ENCODE measurements around the gene POLDIP2. TPM values are rescaled to one million over a fixed set of nuclear protein-coding genes. Genes with fewer than 3 reads are reported as not detected.

POLDIP2 gene
- total RNA-seq, 1 experiment from 2014 or later, result 132 TPM

DNA sequence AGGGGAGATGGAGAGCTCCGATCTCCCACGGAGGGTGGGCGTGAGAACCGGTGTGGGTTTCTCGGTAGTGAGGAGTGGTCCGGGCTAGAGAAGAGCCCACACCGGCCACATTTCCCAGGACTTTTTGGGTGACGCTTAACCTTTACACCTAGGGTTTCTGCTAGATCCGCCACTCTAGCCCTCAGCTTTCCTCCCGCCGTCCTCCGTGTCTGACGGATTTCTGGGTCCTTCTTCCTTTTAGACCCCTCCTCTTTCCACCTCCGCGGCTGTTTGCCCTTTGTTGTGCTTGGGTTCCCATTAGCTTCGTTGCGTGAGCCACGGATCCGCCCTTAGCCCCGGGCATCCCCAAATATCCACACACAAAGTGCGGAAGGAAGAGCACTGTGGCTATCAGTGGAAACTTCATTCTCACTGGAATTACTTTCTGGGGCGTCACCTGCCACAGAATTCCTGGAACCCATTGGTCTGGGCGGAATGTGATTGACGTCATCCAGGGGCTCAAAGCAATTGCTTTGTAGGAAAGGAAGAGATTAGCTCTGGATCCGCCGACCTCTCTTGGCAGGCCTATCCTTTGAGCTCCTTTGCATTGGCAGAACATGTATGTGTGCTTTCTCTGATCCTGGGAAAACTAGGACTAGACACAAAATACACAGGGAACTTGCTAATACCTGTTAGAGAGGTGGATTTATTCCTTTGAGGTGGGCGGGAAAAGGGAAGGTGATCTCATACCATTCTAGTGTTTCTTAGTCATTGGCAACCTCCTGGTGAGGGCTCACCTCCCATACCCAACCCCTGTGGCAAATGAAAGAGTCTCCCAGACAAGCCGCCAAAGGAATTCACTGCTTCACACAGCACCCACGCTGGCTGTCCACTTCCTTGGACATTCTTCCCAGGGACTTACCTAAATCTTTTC is 21.1 kb downstream of the POLDIP2 start:
- peak; percentile 90 for DNase-seq (ENCODE audit: low read depth)

DNA sequence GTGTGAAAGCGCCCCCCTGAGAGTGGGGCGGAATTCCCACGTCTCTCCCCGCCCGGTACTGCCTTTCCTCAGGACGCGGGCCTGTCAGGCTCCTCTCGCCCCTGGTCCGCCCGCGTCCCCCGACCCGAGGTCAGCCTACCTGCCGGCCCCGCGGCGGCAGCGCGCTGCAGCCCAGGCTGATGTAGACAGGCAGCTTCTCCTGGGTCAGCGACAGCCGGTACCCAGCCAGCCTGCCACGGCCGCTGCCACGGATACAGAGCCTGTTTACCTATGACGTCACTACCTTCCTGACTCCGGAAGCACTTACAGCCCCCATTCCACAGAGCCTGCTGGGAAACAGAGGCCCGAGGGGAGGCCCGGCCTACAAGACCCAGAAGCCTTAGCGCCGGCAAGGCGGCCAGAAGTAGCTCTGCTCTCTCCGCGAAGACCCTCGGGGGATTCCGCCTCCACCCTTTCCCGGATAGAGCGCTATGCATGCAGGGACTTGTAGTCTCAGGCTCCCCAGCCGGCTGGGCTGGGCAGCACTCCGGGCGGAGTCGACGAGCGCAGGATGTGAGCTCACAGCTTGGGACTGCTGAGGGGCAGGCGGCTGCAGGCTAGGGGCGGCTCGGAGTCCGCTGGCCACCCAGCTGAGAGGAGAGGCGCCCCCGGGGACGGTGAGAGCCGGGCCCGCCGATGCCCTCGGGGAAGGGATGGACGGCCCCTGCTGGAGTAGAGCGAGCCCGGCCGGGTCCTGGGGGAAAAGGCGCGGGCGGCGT is 21.9 kb downstream of the POLDIP2 start, which contains the start of the genes IFT20 and TNFAIP1:
IFT20 (minus strand) TSS at position 272 of the 758 bp plus-strand sequence. CDS start 3,487 bp downstream, outside the sequence.
TNFAIP1 (plus strand) TSS at position 561 of the 758 bp plus-strand sequence. CDS start 3,761 bp downstream, outside the sequence.
- DNase-seq (ENCODE audit: low read depth), result peak; percentile 100

DNA sequence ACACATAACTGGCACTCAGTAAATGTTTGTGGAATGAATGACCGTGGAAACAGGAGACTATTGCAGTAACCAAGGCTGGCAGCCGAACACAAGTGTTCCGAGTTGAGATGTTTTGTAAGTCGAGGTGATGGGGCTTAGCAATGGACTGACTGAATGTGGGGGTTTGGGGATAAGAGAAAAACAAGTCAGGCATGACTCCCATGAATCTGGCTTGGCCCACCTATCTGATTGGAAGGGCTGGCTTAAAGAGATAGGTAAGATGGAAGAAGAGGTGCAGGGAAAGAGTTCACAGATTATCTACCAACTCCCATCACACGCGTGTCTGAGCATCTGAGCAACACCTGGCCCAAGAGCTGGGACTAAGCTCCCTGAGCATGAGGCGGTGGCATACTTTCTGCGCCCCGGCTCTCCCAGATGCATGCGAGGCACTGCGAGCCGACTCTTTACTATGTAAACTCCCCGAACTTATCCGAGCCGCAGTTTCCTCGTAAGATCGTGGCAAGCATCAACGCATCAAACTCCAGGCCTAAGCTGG is 22.6 kb downstream of the POLDIP2 start:
- DNase-seq (ENCODE audit: low read depth), result no peak

DNA sequence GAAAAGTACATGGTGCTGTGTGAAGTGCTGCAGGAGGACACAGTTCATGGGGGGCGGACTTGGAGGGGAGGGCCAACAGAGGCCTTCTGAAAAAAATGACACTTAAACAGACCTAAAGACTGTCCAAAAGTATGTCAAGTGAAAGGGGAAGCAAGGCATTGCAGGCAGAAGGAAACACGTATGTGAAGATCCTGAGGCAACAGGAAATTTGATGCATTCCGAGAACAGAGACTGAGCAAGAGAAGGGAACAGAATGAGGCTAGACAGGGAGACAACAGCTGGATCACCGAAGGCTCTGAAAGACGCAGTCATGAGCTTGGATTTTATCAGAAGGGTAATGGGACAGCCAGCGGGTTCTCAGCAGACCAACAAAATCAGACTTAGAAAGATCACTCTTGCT is 23.2 kb downstream of the POLDIP2 start:
- no peak for DNase-seq (ENCODE audit: low read depth)

DNA sequence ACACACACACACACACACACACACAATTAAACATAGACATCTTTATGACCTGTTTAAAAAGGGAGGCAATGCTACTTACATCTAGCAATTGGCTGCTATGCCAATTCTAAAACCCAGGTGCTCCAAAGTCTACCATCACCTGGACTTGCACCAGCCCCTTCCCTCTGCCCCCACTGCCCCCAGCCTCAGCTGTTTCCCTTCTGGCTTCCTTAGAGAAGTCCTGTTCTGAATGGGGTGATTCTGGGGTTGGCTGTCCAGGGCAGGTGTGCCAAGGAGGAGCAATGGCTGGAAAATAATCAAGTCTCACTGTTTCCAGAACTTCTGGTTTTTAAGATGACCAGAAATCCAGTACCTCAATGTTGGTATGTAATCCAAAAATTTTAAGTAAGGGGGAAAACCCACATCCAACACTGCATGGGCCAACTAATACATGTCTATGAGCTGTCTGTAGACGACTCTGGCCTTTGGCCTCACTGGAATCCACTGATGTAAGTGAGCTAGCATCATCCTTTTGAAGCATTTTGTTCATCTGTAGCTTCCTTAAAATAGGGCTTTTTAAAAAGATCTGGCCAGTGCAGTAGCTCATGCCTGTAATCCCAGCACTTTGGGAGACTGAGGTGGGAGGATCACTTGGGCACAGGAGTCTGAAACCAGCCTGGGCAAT is 24.1 kb downstream of the POLDIP2 start:
- DNase-seq (ENCODE audit: low read depth), result no peak

DNA sequence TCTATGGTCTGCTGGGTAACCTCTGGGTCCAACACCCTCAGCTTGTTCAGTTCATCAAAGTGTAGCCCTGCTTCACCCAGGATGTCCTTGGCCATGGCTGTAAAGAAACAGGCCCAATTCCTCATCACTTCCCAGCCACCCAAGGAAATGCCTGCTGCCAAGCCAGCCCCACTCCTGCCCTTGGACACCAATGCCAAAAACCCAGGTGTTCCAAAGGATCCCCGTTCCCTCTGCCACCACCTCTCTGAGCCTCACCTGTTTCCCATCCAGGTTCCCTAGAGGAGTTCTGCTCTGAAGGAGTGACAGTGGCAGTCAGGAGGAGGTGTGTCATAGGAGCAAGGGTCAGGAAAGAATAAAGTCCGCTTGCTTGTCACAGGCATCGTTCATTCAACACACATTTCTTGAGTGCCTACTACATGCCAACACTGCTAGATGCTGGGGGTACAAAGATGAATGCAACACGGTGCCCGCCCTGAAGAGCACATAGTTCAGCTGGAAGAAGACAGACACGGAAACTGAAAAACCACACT is 25.4 kb downstream of the POLDIP2 start:
- DNase-seq (ENCODE audit: low read depth), result no peak

DNA sequence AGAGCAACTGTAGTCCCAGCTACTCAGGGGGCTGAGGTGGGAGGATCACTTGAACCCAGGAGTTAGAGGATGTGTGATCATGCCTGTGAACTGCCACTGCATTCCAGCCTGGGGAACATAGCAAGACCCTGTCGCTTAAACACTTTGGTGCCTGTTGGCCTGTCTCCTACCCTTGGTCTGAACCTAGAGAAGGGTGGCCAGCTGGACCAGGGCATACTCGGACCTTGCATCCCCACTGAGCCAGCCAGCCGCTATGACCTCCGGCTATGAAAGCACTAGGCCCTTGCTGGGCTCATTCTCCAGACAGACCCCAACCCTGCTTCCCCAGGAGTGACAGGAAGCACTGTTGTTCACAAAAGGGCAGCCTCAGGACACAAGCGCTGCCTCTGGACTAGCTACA is 26.7 kb downstream of the POLDIP2 start:
- DNase-seq (ENCODE audit: low read depth), result no peak

DNA sequence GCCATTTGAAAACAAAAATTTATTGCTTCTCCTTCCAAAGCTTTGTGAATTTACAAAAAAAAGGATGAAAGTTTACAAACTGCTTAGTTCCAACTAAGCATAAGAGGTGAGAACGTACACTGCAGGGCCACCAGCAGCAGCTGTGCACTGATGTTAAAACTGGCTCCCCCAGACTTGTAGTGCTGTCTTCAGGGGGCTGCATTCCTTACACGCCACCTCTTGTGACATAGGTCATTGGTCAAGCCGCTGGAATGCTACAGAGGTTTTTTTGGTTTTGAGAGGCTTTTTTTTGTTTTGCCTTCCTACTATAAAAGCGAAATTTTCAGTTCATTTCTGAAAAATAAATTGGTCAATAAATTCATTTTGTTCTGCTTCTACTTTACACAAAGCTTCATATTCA is 29.0 kb downstream of the POLDIP2 start:
- DNase-seq (ENCODE audit: low read depth), result no peak

DNA sequence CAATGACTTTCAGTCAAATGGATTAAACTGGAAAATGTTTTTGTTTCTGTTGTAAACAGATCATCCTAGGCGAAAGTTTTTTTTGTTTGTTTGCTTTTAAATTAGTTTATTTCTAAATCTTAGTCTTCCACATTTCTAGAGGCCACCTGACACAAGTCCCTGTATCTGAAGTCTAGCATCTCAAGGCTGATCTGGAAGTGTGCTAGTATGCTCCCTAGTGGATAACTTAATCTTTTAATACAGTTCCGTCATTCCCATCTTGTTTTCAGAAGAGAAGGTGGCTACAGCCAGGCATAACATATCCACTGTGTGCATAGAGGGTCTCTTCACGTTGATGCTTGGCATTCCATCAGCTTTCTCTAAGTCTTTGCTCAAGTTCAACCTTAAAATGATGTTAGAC is 29.6 kb downstream of the POLDIP2 start:
- DNase-seq (ENCODE audit: low read depth), result no peak

DNA sequence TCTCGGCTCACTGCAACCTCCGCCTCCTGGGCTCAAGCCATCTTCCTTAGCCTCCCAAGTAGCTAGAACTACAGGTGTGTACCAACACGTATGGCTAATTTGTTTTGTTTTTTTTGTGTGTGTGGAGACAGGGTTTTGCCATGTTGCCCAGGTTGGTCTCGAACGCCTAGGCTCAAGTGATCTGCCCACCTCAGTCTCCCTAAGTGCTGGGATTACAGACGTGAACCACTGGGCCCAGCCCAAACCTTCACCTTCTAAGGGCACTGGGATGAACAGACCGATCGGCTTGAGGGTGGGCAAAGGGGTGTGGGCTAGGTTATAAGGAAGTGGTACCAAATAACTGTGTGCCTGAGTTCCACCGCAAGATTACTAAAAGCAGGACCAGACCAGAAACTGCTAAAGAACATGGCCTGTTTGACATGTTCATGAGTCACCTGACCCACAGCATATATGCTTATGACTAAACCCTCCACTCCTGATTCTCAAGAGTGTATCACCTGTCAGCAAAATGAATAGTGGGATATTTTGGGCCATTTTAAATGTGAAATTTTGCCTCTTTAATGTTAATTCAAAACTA is 30.2 kb downstream of the POLDIP2 start:
- no peak for DNase-seq (ENCODE audit: low read depth)

DNA sequence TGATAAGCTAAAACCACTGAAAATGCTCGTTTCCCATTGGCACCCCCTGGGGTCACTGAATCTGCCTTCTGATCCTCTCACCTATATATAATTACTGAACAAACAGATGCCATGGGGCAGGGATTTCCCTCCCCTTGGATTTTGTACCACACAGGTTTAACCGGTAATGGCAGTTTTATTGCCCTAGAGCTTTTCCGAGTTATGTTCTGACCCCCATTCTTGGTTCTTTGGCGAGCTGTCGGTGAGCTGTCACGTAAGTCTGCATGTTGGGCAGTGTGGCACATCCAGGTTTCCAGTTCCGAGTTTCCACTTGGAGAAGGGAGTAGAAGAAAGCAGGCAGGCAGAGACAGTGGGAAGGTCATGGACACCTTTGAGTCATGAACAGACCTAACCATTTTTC is 31.2 kb downstream of the POLDIP2 start:
- no peak for DNase-seq (ENCODE audit: low read depth)

DNA sequence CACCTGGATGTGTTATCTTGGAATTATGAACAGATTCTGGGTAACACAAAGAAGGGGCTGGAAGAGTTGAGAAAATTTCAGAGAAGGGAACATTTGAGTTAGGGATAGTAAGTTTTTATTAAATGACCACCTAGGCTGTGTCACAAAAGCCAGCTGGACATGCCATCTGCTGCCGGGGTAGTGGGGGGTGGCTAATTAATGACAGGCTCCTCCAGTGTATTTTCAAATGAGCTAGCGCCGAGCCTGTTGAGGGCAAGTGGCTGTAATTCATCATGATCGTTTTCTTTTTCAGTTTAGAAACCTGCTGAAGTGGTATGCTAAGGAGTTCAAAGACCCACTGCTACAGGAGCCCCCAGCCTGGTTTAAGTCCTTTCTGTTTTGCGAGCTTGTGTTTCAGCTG is 32.1 kb downstream of the POLDIP2 start:
- no peak for DNase-seq (ENCODE audit: low read depth)

DNA sequence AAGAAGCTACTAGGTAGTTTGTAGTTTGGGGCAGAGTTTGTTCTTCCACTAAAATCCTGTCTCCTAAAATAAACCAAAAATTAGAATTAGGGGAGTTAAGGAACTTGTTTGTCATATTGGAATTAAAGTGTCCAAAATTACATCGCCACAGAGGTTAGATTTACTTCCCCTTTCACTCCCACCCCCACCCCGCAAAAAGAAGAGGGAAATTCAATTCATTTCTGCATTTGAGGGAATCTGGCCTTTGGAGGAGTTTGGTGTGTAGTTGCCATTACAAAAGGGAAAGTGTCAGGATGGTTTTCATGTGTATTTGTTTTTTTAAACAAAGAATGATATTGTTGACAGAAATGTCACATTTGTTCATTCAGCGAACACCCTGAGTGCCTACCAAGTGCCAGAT is 32.5 kb downstream of the POLDIP2 start:
- DNase-seq (ENCODE audit: low read depth), result no peak

DNA sequence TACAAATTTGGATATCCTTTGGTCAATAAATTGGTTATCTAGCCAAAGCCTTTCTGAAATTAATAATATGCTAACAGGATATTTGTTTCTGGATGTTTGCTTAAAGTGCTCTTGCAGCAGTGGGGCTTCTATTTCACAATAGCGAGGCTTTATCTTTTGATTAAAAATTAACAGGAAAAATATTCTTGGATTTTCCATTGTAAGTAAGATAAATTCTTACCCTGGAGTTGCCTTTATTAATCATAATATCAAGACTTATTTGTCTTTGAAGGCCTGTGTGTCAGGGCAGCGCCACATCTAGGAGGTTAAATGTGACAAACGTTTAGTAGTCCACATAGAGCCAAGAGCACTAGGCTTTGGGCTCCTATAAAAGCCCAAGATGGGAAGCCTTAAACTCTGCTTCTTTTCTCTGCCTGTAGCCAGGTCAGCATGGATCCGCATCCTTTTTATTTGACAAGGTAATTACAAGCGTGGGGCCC is 33.0 kb downstream of the POLDIP2 start:
- DNase-seq (ENCODE audit: low read depth), result no peak

DNA sequence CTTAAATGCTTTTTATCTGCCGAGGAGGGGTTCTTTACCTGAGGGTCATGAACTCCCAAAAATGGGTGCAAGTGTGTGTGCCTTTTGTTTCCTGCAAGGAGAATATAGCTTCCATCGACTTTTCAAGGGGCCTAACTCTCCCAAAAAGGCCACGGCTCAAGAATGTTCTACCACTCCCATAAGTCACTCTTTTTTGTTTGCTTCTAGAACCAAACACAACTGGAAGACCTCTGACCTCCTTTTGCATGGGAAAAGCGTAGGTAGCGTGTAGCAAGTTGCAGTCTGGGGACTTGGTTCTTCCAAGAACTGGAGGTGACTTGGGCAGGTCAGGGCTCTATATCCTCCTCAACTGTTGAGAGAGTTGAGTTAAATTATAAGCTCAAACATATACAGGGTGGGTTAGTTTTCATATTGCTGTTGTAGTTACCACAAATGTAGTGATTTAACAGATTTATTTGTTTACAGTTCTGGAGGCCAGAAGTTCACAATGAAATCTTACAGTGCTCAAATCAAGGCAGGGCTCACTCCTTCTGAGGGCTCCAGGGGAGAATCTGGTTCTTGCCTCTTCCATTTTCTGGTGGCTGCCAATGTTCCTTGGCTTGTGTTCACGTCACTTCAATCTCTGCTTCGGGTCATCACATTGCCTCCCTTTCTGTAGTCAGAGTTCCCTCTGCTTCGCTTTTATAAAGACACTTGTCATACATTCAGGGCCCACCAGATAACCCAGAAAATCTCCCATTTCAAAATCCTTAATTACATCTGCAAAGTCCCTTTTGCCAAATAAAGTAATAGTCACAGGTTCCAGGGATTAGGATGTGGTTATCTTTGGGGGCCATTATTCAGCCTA is 36.9 kb downstream of the POLDIP2 start:
- DNase-seq (ENCODE audit: low read depth), result no peak

DNA sequence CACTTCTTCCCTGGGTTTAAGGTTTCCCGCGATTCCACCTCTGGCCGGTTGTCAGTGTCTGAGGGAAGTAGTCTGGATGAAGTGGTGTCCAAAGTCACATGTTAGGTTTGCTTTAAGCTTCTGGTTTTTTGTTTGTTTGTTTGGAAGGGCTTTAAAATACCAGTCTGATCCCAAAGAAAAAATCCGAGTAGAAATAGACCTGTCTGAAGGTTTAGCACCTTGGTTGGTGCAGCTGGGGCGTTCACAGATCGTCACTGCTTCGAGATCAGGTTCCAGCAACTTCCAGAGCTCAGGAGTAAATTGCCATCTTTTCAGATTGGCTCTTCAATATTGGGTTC is 37.8 kb downstream of the POLDIP2 start:
- DNase-seq (ENCODE audit: low read depth), result no peak

DNA sequence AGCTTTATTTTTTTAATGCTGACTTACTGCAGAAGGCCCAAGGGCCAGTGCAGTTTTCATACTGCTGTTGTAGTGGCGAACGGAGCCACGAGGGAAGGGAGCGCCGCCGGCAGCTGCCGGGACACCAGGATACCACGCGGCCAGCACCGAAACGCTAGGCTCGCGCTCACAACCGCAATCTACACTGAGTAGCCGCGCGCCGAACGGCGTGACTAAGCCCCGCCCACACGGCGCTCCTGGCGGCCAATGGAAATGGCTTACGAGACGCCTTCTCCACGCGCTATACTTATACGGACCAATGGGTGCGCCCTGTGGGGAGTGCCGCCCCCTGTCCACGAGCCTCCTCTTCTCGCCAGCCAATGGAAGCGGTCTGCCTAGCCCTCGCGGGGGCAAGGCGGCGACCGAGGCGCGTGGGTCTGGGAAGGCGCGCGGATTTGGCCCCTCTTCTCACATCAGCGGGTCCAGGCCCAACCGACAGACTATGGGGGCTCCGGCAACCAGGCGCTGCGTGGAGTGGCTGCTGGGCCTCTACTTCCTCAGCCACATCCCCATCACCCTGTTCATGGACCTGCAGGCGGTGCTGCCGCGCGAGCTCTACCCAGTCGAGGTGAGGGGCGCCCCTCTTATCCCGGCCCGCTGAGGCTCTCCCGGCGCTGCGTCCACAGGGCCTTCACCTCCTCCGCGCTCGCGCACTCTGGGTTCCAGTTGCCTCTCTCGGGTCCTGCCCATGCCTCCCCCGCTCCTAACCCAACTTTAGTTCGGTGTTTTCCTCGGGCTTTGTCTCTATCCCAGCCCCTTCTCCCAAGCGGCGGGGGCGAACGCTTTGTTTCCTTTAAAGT is 38.3 kb downstream of the POLDIP2 start, which contains the start of gene TMEM97:
TMEM97 (plus strand) TSS at position 442 of the 839 bp plus-strand sequence; CDS start at position 482, 40 bp downstream.
- DNase-seq (ENCODE audit: low read depth), result peak; percentile 99

DNA sequence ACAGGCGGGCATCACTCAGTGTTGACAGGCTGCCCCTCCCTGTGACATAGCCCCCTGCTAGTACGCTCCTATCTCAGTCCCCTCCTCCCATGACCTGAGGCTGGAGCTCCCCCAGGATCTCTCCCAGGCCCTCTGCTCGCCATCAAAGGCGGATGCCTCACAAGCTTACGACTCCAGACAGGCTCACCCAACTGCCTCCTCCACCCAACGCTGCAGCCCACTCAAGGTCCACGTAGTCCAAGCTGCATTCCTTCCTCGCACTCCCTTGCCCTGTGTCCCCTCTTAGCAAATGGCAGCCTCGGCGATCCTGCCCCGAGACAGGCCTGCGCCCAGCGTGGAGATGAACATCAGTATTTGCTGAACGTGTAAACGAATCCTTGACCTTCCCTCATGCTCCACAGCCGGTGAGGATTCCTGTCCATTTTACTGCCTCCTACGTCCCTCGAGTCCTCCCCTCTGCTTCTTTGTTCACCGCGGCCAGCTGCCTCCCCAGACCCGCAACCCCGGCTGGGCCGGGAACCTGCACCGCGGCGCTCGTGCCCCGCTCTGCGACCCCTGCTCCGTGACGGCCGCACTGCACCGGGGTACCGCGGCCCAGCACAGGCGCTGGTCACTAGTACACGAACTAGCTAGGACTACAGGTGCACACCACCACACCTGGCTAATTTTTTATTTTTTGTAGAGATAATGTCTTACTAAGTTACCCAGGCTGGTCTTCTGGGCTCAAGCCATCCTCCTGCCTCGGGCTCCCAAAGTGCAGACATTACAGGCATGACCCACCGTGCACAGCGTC is 39.2 kb downstream of the POLDIP2 start:
- peak; percentile 17 for DNase-seq (ENCODE audit: low read depth)

All from Daoy (cell line).